Transverse colon (tissue), 4 donors: Measurements from ENCODE around the gene SMAD5. TPM values are rescaled to one million over a fixed set of nuclear protein-coding genes. Genes with fewer than 3 reads are reported as not detected.

Experiments used
- DNase-seq: peaks from one replicate; pipeline ENCODE4 v3.0.0-alpha.2; 2019
- H3K27ac ChIP-seq, 4 donors: fragments of 200-600 bp; sonication (generic); 2 replicates each; pipeline ENCODE4 v1.5.1; 2016 to 2018; ENCODE audit warnings: inconsistent platforms in 4 of 4
- H3K27me3 ChIP-seq: fragments of 200-600 bp; sonication (generic); 2 replicates; pipeline ENCODE4 v1.5.1; 2017; ENCODE audit warnings: inconsistent platforms
- H3K36me3 ChIP-seq, 4 donors: fragments of 200-600 bp; sonication (generic); 2 replicates each; pipeline ENCODE4 v1.5.1; 2017 to 2019; ENCODE audit warnings: inconsistent platforms in 4 of 4
- H3K4me1 ChIP-seq, 4 donors: fragments of 200-600 bp; sonication (generic); 2 replicates each; pipeline ENCODE4 v1.5.1; 2017 to 2020; ENCODE audit warnings: inconsistent platforms in 4 of 4
- H3K4me3 ChIP-seq, 4 donors: fragments of 200-600 bp; sonication (generic); 1 replicate in 1 of 4; 2 replicates in 3 of 4; pipeline versions ENCODE4 v1.5.1 to v1.6.1; 2017 to 2019; ENCODE audit warnings: inconsistent platforms in 4 of 4
- H3K9me3 ChIP-seq, 2 donors: fragments of 200-600 bp; sonication (generic); 2 replicates each; pipeline ENCODE4 v1.5.1; 2017 to 2019; ENCODE audit warnings: inconsistent platforms in 2 of 2
- CTCF ChIP-seq, 5 experiments: fragments of 200-600 bp in 3 of 5; fragments of 450-650 bp in 2 of 5; sonication (generic) in 3 of 5; IDR thresholded peaks; 1 replicate in 2 of 5; 2 replicates in 3 of 5; pipeline ENCODE4 v1.5.1; 2016 to 2017; ENCODE audit warnings: antibody characterized with exemption in 5 of 5, inconsistent platforms in 3 of 5, mild to moderate bottlenecking in 2 of 5, moderate library complexity in 1 of 5
- EP300 ChIP-seq: sonication (generic); formaldehyde crosslinking; IDR thresholded peaks from one replicate; pipeline ENCODE4 v1.6.1; 2017; ENCODE audit warnings: antibody characterized with exemption, low read depth
- POLR2A ChIP-seq: fragments of 450-650 bp; IDR thresholded peaks from one replicate; pipeline ENCODE4 v1.6.1; 2016; ENCODE audit warnings: antibody characterized with exemption, mild to moderate bottlenecking, moderate library complexity
- POLR2AphosphoS5 ChIP-seq, 3 donors: sonication (generic); formaldehyde crosslinking; IDR thresholded peaks; one replicate each; pipeline ENCODE4 v1.6.1; 2016; ENCODE audit warnings: antibody characterized with exemption in 3 of 3
- WGBS, 2 donors: methylation state at CpG; one replicate each; pipeline ENCODE4 v1.1.5; 2018; ENCODE audit warnings: low coverage in 1 of 2; 5-methylcytosine and 5-hydroxymethylcytosine counted together
- in situ Hi-C, 4 donors: fragments of 200-750 bp; cut with MboI; loops; one replicate each; pipeline versions ENCODE4 v1.15.0 to v1.15.1; 2017; ENCODE audit warnings: low sequenced_read_pairs in 3 of 4, low pct_ligation_motif_present in 1 of 4, low pct_unique_long_range_greater_than_20kb in 1 of 4
- intact Hi-C: fragments of 100-400 bp; cut with DNase I; formaldehyde crosslinking; loops from one replicate; pipeline ENCODE4 v1.15.1; 2023; ENCODE audit warnings: low total_unique reads
- total RNA-seq, 4 donors: library from RNA; depleted of rRNA; stranded (reverse); fragments of >200 nt; gene quantifications; one replicate each; pipeline ENCODE4 v1.1.0, GENCODE V29; 2016

Gene SMAD5
- total RNA-seq, 4 donors from 2014 or later = 14.2 to 272 (median 32.7) TPM

DNA sequence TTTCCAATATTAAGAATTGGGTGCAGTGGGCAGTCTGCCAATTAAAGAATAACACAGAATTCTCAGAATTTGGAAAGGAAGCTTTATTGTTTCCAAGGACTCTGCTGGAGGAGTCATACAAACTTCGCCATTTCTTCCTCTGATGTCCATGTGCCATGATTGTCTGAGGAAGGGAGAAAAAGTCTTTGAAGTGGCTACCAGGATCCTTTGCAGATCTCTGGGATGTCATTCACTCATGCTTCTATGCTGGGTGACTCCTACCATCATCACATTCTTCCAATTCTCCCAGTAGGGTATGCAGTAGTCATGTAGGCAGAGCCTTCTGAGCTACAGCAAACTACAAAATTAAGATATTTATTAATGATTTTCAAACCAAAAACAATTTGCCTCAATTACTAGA is 3.2 kb upstream of the SMAD5 start:
- TF ChIP-seq CTCF (IDR thresholded peaks at IDR 0.05) = no peak
- TF ChIP-seq POLR2AphosphoS5 (IDR thresholded peaks at IDR 0.05) = no peak
- TF ChIP-seq POLR2A = no peak
- TF ChIP-seq EP300 = no peak
- no peaks in the 10 kb centered on the region for H3K27me3 ChIP-seq
- DNase-seq = no peak
- in situ Hi-C loops (no loop called here), intact Hi-C loops (no loop called here)
- no peaks in the 10 kb centered on the region for H3K36me3 ChIP-seq
- H3K4me1 ChIP-seq = peaks cover 4 to 26% (median 15%) of the 10 kb centered on the region in 4 donors
- 77 to 88% methylated on average over 1 of the region's 1 CpG for WGBS, 2 donors
- H3K4me3 ChIP-seq = no peak overlapping the region
- H3K27ac ChIP-seq = no peak overlapping the region
- H3K9me3 ChIP-seq = no peaks in the 10 kb centered on the region

GRCh38 chr5:136130581-136130980 is 2.1 kb upstream of the SMAD5 start:
- Histone ChIP-seq H3K36me3 (no peaks in the 10 kb centered on the region), H3K4me3 (no peak overlapping the region), H3K9me3 (no peaks in the 10 kb centered on the region), H3K27me3 (no peaks in the 10 kb centered on the region), H3K4me1 (peaks cover 8 to 30% (median 22%) of the 10 kb centered on the region in 4 donors), H3K27ac (no peak overlapping the region)
- intact Hi-C loops = loop anchor here (5.0 kb wide), 1 partner anchor 753 kb away; no protein-coding TSS in a partner anchor
- in situ Hi-C loops = no loop called here
- DNase-seq = no peak
- TF ChIP-seq POLR2AphosphoS5 (IDR thresholded peaks at IDR 0.05) (no peak), CTCF (IDR thresholded peaks at IDR 0.05) (no peak)
- WGBS, 2 donors = 75 to 80% methylated on average over 1 to 2 of the region's 2 CpGs

GRCh38 chr5:136132087-136132486 is 558 bp upstream of the SMAD5 start:
- Histone ChIP-seq H3K27ac (peak overlapping the region; percentile 98 to 100 (median 98)), H3K27me3 (no peaks in the 10 kb centered on the region), H3K4me1 (peaks cover 8 to 35% (median 24%) of the 10 kb centered on the region in 4 donors), H3K9me3 (no peaks in the 10 kb centered on the region), H3K4me3 (peak overlapping the region; percentile 29 to 96 (median 74)), H3K36me3 (no peaks in the 10 kb centered on the region)
- intact Hi-C loops = loop anchor here (5.0 kb wide), 1 partner anchor 755 kb away; no protein-coding TSS in a partner anchor
- DNase-seq = peak; percentile 23
- in situ Hi-C loops = no loop called here
- WGBS, 2 donors = 21% methylated on average over 6 of the region's 6 CpGs; no CpG with 5 or more reads in 1 of the 2 donors
- TF ChIP-seq POLR2AphosphoS5 (IDR thresholded peaks at IDR 0.05) (no peak), POLR2A (no peak), EP300 (no peak), CTCF (IDR thresholded peaks at IDR 0.05) (no peak)

DNA sequence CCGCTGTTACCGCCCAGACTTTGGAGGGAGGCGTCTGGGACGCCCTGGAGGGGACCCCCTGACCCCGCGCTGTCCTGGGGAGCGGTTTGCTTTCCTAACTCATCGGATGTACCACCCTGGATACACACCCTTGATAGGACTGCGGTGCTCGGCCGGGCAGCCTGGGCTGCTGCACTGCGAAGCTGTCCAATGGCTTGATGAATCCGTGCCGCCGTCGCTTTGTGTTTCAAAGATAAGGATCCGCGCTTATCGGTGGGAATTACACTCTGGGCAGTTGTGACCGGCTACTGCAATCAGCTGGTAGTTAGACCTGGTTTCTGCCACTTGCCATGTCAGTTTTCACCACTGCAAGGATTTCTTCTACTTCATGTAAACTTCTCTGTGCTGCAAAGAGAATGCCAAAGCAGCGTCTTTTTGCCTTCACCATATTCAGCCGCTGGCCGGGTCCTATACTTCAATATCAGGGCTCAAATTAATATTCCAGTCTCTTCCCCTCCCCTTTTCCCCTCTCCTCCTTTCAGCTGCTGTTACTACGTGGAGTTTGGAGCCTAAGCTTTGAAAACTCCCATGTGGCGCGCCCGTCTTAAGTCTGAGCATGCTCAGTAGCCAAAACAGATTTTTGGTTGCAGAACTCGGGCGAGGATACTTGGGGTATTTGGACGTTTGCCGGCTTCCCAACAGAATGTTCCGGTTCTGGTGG is 727 bp downstream of the SMAD5 start:
- Histone ChIP-seq H3K4me1 (peaks cover 13 to 46% (median 27%) of the 10 kb centered on the region in 4 donors), H3K27me3 (no peaks in the 10 kb centered on the region), H3K9me3 (no peaks in the 10 kb centered on the region), H3K4me3 (peak overlapping the region; percentile 70 to 96 (median 76)), H3K36me3 (no peaks in the 10 kb centered on the region), H3K27ac (peak overlapping the region; percentile 98 to 100 (median 98))
- TF ChIP-seq EP300 (no peak), POLR2AphosphoS5 (IDR thresholded peaks at IDR 0.05) (no peak), POLR2A (no peak), CTCF (IDR thresholded peaks at IDR 0.05) (peak in 2 of 5 experiments; percentile 28 to 31)
- in situ Hi-C loops = no loop called here
- intact Hi-C loops = loop anchor here (5.0 kb wide), 1 partner anchor 756 kb away; no protein-coding TSS in a partner anchor
- 0 to 1% methylated on average over 7 to 30 of the region's 32 CpGs for WGBS, 2 donors
- peak; percentile 66 for DNase-seq
